ENCODE results near the gene NINJ1. TPM values are rescaled to one million over a fixed set of nuclear protein-coding genes. Genes with fewer than 3 reads are reported as not detected.
A peak's percentile ranks its signal among the peaks of the same experiment; 100 is the strongest.
"Not testable (repeated sequence)": the region's sequence is repeated elsewhere in the genome, so short reads cannot be mapped to it uniquely, and the experiment has no call there.

The NINJ1 gene
- total RNA-seq, 1 donor from 2014 or later, result 53.3 TPM

GRCh38 chr9:93108291-93109041 is 25.6 kb downstream of the NINJ1 start:
- peak; percentile 23 for ATAC-seq
- DNase-seq (ENCODE audit: low spot score), result peak; percentile 45

GRCh38 chr9:93107825-93108161 is 26.3 kb downstream of the NINJ1 start:
- DNase-seq (ENCODE audit: low spot score), result no peak
- no peak for ATAC-seq

- DNase-seq (ENCODE audit: low spot score) (peak; percentile 43), ATAC-seq (no peak)
These were observed 26.8 kb downstream of the NINJ1 start for GRCh38 chr9:93107151-93107824.

GRCh38 chr9:93105620-93106019 is 28.4 kb downstream of the NINJ1 start:
- ATAC-seq (no peak), DNase-seq (ENCODE audit: low spot score) (no peak)

GRCh38 chr9:93101086-93101485 is 33.0 kb downstream of the NINJ1 start:
- ATAC-seq, result not testable (repeated sequence)
- peak; percentile 16 for DNase-seq (ENCODE audit: low spot score)

- DNase-seq (ENCODE audit: low spot score) (peak; percentile 23), ATAC-seq (no peak)
These were observed 33.8 kb downstream of the NINJ1 start for GRCh38 chr9:93100276-93100636.

GRCh38 chr9:93099551-93100275 is 34.3 kb downstream of the NINJ1 start:
- ATAC-seq, result no peak

GRCh38 chr9:93098236-93098946 is 35.7 kb downstream of the NINJ1 start:
- DNase-seq (ENCODE audit: low spot score), result peak; percentile 70
- ATAC-seq, result no peak

More at GRCh38 chr9:93099551-93100275, 34.3 kb downstream of the NINJ1 start:
- peak; percentile 45 for DNase-seq (ENCODE audit: low spot score)

GRCh38 chr9:93097511-93098201 is 36.4 kb downstream of the NINJ1 start:
- no peak for ATAC-seq
- DNase-seq (ENCODE audit: low spot score), result no peak

- ATAC-seq (no peak), DNase-seq (ENCODE audit: low spot score) (no peak)
These were observed 37.2 kb downstream of the NINJ1 start for GRCh38 chr9:93096811-93097382.

GRCh38 chr9:93096131-93096802 is 37.8 kb downstream of the NINJ1 start, which contains the start of gene CARD19:
CARD19 (plus strand) TSS chr9:93096217; CDS start chr9:93096346, 129 bp downstream.
- ATAC-seq (peak; percentile 14), DNase-seq (ENCODE audit: low spot score) (no peak)

- DNase-seq (ENCODE audit: low spot score), result peak; percentile 100
- ATAC-seq, result peak; percentile 85
These were observed 38.6 kb downstream of the NINJ1 start for GRCh38 chr9:93095205-93096130.

GRCh38 chr9:93094658-93095204 is 39.3 kb downstream of the NINJ1 start:
- DNase-seq (ENCODE audit: low spot score) (peak; percentile 60), ATAC-seq (no peak)

GRCh38 chr9:93093877-93094657 is 40.0 kb downstream of the NINJ1 start:
- DNase-seq (ENCODE audit: low spot score) (peak; percentile 47), ATAC-seq (no peak)

GRCh38 chr9:93093127-93093876 is 40.7 kb downstream of the NINJ1 start:
- DNase-seq (ENCODE audit: low spot score) (peak; percentile 45), ATAC-seq (no peak)

GRCh38 chr9:93092251-93092991 is 41.6 kb downstream of the NINJ1 start:
- no peak for ATAC-seq
- DNase-seq (ENCODE audit: low spot score), result peak; percentile 41

All from left lobe of liver (tissue), 2 donors.